Measurements from ENCODE around the gene SORCS2.

Gene SORCS2

DNA sequence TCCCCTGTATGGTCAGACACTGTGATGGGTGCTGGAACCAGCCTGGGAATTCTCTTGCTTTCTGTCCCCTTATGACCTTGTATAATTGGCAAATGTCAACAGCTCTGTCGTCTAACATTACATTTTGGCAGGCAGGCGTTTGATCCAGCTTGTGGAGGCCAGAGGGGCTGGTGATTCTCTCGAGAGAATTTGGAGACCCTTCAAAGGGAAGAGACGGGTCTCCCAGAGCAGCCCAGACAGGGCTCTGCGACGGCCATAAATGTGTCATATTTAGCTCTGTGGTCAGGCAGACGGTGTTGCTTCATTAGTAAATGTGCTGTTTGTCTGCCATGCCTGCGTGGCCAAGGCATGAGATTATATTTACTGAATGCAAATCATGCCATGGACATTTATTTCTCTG lies 68.7 kb downstream of the SORCS2 start:
- Histone ChIP-seq H3K18ac (ENCODE audit: low read depth in 1 of 2, low read length in 2 of 2) (no peak overlapping the region), H3K23ac (ENCODE audit: low read length in 2 of 2) (no peak overlapping the region), H3K9me3 (ENCODE audit: control insufficient read depth, low read length) (peaks cover 7% of the 10 kb centered on the region), H4K8ac (ENCODE audit: low read length) (no peak overlapping the region), H2AK5ac (ENCODE audit: low read length, severe bottlenecking) (no peak overlapping the region), H3K4me1 (ENCODE audit: control insufficient read depth, insufficient read depth, low read depth, low read length) (peaks cover 11% of the 10 kb centered on the region), H2AFZ (ENCODE audit: low read depth, low read length) (no peak overlapping the region), H2BK15ac (ENCODE audit: low read depth, poor library complexity, severe bottlenecking) (no peak overlapping the region), H3K4me3 (ENCODE audit: insufficient read depth in 1 of 2, low read depth in 1 of 2, low read length in 2 of 2) (no peak overlapping the region), H3K4ac (ENCODE audit: low read depth in 1 of 2, low read length in 2 of 2) (no peak overlapping the region), H3K36me3 (ENCODE audit: control insufficient read depth in 1 of 2, insufficient read depth in 2 of 2, low read depth in 1 of 2, low read length in 2 of 2) (no peaks in the 10 kb centered on the region), H2BK5ac (ENCODE audit: low read depth, low read length, poor library complexity, severe bottlenecking) (no peak overlapping the region), H3K79me1 (replicated peaks; ENCODE audit: low read length, poor library complexity, severe bottlenecking) (peaks cover 2% of the 10 kb centered on the region), H2BK12ac (ENCODE audit: low read length in 2 of 2) (no peak overlapping the region), H2BK120ac (ENCODE audit: low read depth, low read length) (no peak overlapping the region), H3K4me2 (ENCODE audit: low read length, poor library complexity, severe bottlenecking) (no peak overlapping the region), H4K91ac (ENCODE audit: low read length) (no peak overlapping the region), H3K27ac (ENCODE audit: low read length, poor library complexity, severe bottlenecking) (no peak overlapping the region), H3K14ac (ENCODE audit: low read length in 2 of 2) (no peak overlapping the region), H3K9ac (ENCODE audit: low read length) (no peak overlapping the region), H3K27me3 (ENCODE audit: control insufficient read depth in 1 of 2, insufficient read depth in 1 of 2, low read length in 2 of 2) (peaks cover 15 to 39% of the 10 kb centered on the region in 2 experiments)
- 53% methylated on average over 8 of the region's 8 CpGs for WGBS
- no peak for DNase-seq

DNA sequence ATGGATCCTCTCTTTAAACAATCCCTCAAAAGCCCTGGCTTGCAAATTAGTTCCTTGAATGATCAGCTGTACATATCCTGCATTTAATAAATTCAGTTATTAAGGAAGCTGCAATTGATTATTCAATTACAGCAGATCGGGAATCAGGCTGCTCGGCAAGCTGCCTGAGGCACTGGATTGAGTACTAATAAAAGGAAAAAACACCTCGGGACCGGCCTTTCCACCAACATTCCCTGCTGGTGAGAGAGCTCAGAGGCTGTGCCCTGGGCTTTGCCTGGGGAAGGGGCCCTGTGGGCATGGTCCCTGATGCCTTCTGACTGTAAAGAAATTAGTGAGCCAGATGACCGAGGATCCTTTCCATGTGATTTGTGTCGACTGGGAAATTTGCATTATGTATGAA lies 69.2 kb downstream of the SORCS2 start:
- Histone ChIP-seq H3K36me3 (ENCODE audit: control insufficient read depth in 1 of 2, insufficient read depth in 2 of 2, low read depth in 1 of 2, low read length in 2 of 2) (no peaks in the 10 kb centered on the region), H3K14ac (ENCODE audit: low read length in 2 of 2) (no peak overlapping the region), H3K4me2 (ENCODE audit: low read length, poor library complexity, severe bottlenecking) (no peak overlapping the region), H4K8ac (ENCODE audit: low read length) (no peak overlapping the region), H2BK15ac (ENCODE audit: low read depth, poor library complexity, severe bottlenecking) (no peak overlapping the region), H3K4me1 (ENCODE audit: control insufficient read depth, insufficient read depth, low read depth, low read length) (peaks cover 13% of the 10 kb centered on the region), H3K9me3 (ENCODE audit: control insufficient read depth, low read length) (peaks cover 7% of the 10 kb centered on the region), H3K18ac (ENCODE audit: low read depth in 1 of 2, low read length in 2 of 2) (no peak overlapping the region), H2BK12ac (ENCODE audit: low read length in 2 of 2) (no peak overlapping the region), H2BK5ac (ENCODE audit: low read depth, low read length, poor library complexity, severe bottlenecking) (no peak overlapping the region), H2AK5ac (ENCODE audit: low read length, severe bottlenecking) (no peak overlapping the region), H3K27ac (ENCODE audit: low read length, poor library complexity, severe bottlenecking) (no peak overlapping the region), H3K27me3 (ENCODE audit: control insufficient read depth in 1 of 2, insufficient read depth in 1 of 2, low read length in 2 of 2) (peaks cover 15 to 39% of the 10 kb centered on the region in 2 experiments), H3K4ac (ENCODE audit: low read depth in 1 of 2, low read length in 2 of 2) (no peak overlapping the region), H2AFZ (ENCODE audit: low read depth, low read length) (no peak overlapping the region), H3K79me1 (replicated peaks; ENCODE audit: low read length, poor library complexity, severe bottlenecking) (peaks cover 2% of the 10 kb centered on the region), H3K9ac (ENCODE audit: low read length) (no peak overlapping the region), H3K23ac (ENCODE audit: low read length in 2 of 2) (no peak overlapping the region), H3K4me3 (ENCODE audit: insufficient read depth in 1 of 2, low read depth in 1 of 2, low read length in 2 of 2) (no peak overlapping the region), H2BK120ac (ENCODE audit: low read depth, low read length) (no peak overlapping the region), H4K91ac (ENCODE audit: low read length) (no peak overlapping the region)
- WGBS, result 84% methylated on average over 6 of the region's 6 CpGs
- no peak for DNase-seq

DNA sequence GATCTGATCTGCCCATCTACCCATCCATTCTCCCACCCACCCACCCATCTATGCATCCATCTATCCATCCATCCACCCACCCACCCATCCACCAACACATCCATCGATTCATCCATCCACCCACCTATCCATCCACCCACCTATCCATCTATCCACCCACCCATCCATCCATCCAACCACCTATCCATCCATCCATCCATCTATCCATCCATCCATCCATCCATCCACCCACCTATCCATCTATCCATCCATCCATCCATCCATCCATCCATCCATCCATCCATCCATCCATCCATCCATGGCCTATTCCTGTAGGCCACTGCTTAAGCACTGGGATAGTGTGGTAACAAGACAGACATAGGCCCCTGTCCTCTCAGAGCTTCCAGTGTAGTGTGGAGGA lies 69.8 kb downstream of the SORCS2 start:
- H2BK5ac ChIP-seq (ENCODE audit: low read depth, low read length, poor library complexity, severe bottlenecking), result no peak overlapping the region
- peaks cover 2% of the 10 kb centered on the region for H3K79me1 ChIP-seq (replicated peaks; ENCODE audit: low read length, poor library complexity, severe bottlenecking)
- H2BK15ac ChIP-seq (ENCODE audit: low read depth, poor library complexity, severe bottlenecking), result no peak overlapping the region
- H4K8ac ChIP-seq (ENCODE audit: low read length), result no peak overlapping the region
- H2BK120ac ChIP-seq (ENCODE audit: low read depth, low read length), result no peak overlapping the region
- no peak overlapping the region for H3K4ac ChIP-seq (ENCODE audit: low read depth in 1 of 2, low read length in 2 of 2)
- H2BK12ac ChIP-seq (ENCODE audit: low read length in 2 of 2), result no peak overlapping the region
- no peak overlapping the region for H3K4me3 ChIP-seq (ENCODE audit: insufficient read depth in 1 of 2, low read depth in 1 of 2, low read length in 2 of 2)
- peaks cover 15 to 39% of the 10 kb centered on the region in 2 experiments for H3K27me3 ChIP-seq (ENCODE audit: control insufficient read depth in 1 of 2, insufficient read depth in 1 of 2, low read length in 2 of 2)
- H2AK5ac ChIP-seq (ENCODE audit: low read length, severe bottlenecking), result no peak overlapping the region
- no peak for DNase-seq
- no peak overlapping the region for H2AFZ ChIP-seq (ENCODE audit: low read depth, low read length)
- H3K9me3 ChIP-seq (ENCODE audit: control insufficient read depth, low read length), result peaks cover 7% of the 10 kb centered on the region
- 95% methylated on average over 1 of the region's 1 CpG for WGBS
- no peak overlapping the region for H3K9ac ChIP-seq (ENCODE audit: low read length)
- H3K18ac ChIP-seq (ENCODE audit: low read depth in 1 of 2, low read length in 2 of 2), result no peak overlapping the region
- no peak overlapping the region for H3K27ac ChIP-seq (ENCODE audit: low read length, poor library complexity, severe bottlenecking)
- H3K4me2 ChIP-seq (ENCODE audit: low read length, poor library complexity, severe bottlenecking), result no peak overlapping the region
- H3K4me1 ChIP-seq (ENCODE audit: control insufficient read depth, insufficient read depth, low read depth, low read length), result peaks cover 16% of the 10 kb centered on the region
- H3K23ac ChIP-seq (ENCODE audit: low read length in 2 of 2), result no peak overlapping the region
- H3K36me3 ChIP-seq (ENCODE audit: control insufficient read depth in 1 of 2, insufficient read depth in 2 of 2, low read depth in 1 of 2, low read length in 2 of 2), result no peaks in the 10 kb centered on the region
- no peak overlapping the region for H4K91ac ChIP-seq (ENCODE audit: low read length)
- H3K14ac ChIP-seq (ENCODE audit: low read length in 2 of 2), result no peak overlapping the region

GRCh38 chr4:7263166-7263565 lies 70.8 kb downstream of the SORCS2 start:
- no peak overlapping the region for H2BK12ac ChIP-seq (ENCODE audit: low read length in 2 of 2)
- no peak overlapping the region for H4K91ac ChIP-seq (ENCODE audit: low read length)
- no peak overlapping the region for H3K4me3 ChIP-seq (ENCODE audit: insufficient read depth in 1 of 2, low read depth in 1 of 2, low read length in 2 of 2)
- no peak overlapping the region for H3K4ac ChIP-seq (ENCODE audit: low read depth in 1 of 2, low read length in 2 of 2)
- H3K36me3 ChIP-seq (ENCODE audit: control insufficient read depth in 1 of 2, insufficient read depth in 2 of 2, low read depth in 1 of 2, low read length in 2 of 2), result no peaks in the 10 kb centered on the region
- H2BK120ac ChIP-seq (ENCODE audit: low read depth, low read length), result no peak overlapping the region
- no peak overlapping the region for H3K4me2 ChIP-seq (ENCODE audit: low read length, poor library complexity, severe bottlenecking)
- 90% methylated on average over 11 of the region's 11 CpGs for WGBS
- no peak overlapping the region for H2BK15ac ChIP-seq (ENCODE audit: low read depth, poor library complexity, severe bottlenecking)
- peaks cover 15 to 34% of the 10 kb centered on the region in 2 experiments for H3K27me3 ChIP-seq (ENCODE audit: control insufficient read depth in 1 of 2, insufficient read depth in 1 of 2, low read length in 2 of 2)
- no peak overlapping the region for H4K8ac ChIP-seq (ENCODE audit: low read length)
- H2AFZ ChIP-seq (ENCODE audit: low read depth, low read length), result no peak overlapping the region
- peaks cover 7% of the 10 kb centered on the region for H3K9me3 ChIP-seq (ENCODE audit: control insufficient read depth, low read length)
- H3K23ac ChIP-seq (ENCODE audit: low read length in 2 of 2), result no peak overlapping the region
- H3K9ac ChIP-seq (ENCODE audit: low read length), result no peak overlapping the region
- peaks cover 2% of the 10 kb centered on the region for H3K79me1 ChIP-seq (replicated peaks; ENCODE audit: low read length, poor library complexity, severe bottlenecking)
- no peak overlapping the region for H2BK5ac ChIP-seq (ENCODE audit: low read depth, low read length, poor library complexity, severe bottlenecking)
- DNase-seq, result no peak
- H2AK5ac ChIP-seq (ENCODE audit: low read length, severe bottlenecking), result no peak overlapping the region
- peaks cover 18% of the 10 kb centered on the region for H3K4me1 ChIP-seq (ENCODE audit: control insufficient read depth, insufficient read depth, low read depth, low read length)
- H3K27ac ChIP-seq (ENCODE audit: low read length, poor library complexity, severe bottlenecking), result no peak overlapping the region
- no peak overlapping the region for H3K14ac ChIP-seq (ENCODE audit: low read length in 2 of 2)
- no peak overlapping the region for H3K18ac ChIP-seq (ENCODE audit: low read depth in 1 of 2, low read length in 2 of 2)

All from mesenchymal stem cell (in vitro differentiated cells and primary cell).